NCI-H2081 (cell line): ENCODE data around the gene HCN2.

ENCODE experiments used
- DNase-seq, 2 experiments: peaks; one replicate each; lab custom pipeline; 2025; lab: John Stamatoyannopoulos, UW

Gene HCN2

DNA sequence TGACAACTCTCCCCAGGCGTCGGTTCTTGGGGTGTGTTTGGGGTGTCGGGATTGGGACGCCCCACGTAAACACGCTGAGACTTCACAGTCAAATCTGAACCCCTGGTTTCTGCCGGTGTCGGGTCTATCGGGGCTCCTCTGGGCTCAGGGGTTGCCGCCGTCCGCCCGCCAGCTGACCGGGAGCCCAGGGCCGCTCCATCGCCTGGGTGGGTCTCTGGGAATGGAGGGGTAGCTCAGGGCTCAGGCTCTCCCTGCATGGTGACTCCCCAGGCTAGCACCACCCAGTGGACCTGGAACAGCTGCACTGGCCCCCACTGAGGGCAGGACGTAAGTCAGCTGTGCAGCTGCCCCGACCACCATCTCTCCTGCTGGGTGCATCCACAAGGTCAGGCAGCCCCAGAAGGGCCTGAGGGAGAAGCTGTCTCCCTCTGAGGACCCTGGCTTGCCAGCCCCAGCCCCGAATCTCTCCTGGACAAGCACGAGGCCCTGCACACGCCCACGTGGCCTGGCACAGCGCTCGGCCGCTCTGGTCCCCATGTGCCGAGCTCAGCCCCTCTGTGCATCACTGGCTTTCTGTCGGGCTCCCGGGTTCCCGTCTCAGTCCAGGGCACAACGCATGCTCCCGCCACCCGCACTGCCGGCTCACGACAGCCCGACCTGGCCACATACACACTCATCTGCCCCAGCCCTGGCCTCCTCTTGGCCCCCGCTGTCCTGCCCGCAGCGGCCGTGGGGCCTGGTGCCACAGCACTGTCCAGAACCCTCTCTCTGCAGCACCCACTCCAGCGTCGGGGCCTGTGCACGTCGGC, 67.3 kb downstream of the HCN2 start:
- DNase-seq = no peak

DNA sequence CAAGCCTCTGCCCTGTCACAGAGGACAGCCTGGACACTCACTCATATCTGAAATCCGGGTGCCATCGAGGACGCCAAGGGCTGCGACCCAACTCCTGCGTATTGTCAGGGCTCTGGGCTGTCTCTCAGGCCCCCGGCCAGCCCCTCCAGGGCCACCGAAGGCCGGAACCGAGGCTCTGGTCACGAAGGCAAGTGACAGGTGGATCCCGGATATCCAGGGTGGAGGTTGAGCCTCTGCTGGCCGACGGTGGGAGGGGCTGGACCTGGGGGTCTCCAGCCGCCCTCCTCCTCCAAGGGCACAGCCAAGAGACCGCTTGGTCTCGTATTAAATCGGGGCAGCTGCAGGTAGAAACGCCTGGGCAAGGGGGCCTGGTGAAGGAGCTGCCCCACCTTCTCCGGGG, 67.9 kb downstream of the HCN2 start:
- DNase-seq = no peak

GRCh38 chr19:658059-658839, 68.6 kb downstream of the HCN2 start:
- no peak for DNase-seq

DNA sequence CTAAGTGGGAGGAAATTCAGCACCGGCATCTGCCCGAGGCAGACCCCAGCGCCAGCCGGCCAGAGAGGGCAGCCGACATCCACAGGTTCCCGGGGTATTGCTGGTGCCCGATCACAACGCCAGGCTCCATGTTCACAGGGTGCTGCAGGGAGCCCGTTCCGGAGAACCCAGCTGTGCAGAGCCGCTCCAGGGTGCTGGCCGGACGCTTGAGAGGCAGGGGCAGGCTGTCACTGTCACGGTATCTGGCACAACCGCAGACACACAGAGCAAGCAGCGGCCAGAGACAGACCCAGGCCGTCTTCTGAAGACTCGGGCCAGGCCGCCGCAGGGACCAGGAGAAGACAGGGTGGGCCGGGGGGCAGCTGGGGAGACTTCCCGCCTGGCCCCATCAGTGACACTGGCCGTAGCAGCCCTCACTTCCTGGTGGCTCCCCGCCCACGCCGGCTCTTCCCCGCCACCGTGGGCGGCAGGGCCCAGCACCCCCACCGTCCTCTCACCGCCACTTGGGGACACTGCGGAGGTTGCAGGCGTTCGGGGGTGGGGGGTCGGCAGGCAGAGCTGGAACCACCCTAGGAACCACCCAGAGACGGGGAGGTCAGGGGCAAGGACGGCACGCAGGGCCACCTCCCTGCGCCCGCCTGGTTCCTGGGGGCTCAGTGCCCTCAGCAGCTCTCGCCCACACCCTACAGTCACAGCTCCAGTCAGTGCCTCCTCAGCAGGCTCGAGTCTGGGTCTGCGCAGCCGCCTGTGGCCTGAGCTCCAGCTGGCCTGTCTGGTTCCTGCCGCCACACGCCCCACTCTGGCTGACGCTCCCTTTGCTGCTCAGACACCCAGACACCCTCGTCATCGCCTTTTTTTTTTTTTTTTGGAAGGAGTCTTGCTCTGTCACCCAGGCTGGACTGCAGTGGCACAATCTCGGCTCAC, 69.5 kb downstream of the HCN2 start:
- no peak for DNase-seq

GRCh38 chr19:660793-661426, 71.2 kb downstream of the HCN2 start:
- no peak for DNase-seq

GRCh38 chr19:661427-662196, 71.9 kb downstream of the HCN2 start:
- no peak for DNase-seq

GRCh38 chr19:662207-662961, 72.7 kb downstream of the HCN2 start:
- DNase-seq = peak; percentile 35 to 65

DNA sequence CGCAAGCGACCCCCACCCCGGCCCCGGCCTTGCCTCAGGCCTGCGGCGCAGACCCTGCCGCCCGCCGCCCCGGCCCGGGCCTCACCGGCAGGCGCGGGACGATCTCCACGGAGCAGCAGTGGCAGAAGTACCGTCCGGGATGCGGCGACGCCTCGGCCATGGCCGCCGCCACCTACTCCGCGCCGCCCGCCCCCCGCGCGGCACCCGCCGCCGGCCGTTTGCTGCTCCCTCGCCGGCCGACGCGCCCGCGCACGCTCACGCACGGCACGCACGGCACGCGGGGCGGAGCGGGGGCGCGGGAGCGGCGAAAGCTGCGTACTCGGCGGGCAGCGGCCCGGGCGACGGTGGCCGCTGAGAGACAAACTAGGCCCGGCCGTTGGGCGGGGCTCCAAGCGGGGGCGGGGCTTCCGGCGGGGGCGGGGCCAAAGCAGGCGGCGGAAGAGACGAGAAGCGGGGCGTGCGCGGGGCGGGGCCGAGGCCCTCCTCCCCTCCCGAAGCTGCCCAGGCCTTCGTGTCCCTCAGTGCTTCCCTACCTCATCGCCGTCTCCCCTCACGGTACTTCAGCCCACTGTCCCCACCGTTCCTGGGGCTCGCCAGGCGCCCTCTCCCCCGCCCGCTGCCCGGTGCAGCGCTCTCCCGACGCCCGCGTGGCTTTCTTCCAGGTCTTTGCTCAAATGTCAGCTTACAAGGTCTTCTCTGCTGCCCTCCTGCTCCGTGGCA, 73.4 kb downstream of the HCN2 start, which contains the start of gene RNF126:
TSS of gene RNF126 (minus strand) at position 253 of the 720 bp plus-strand sequence. CDS start at position 160, 93 bp downstream.
- DNase-seq = peak; percentile 92

- DNase-seq = no peak
Measured at GRCh38 chr19:663682-664117, 74.0 kb downstream of the HCN2 start.

DNA sequence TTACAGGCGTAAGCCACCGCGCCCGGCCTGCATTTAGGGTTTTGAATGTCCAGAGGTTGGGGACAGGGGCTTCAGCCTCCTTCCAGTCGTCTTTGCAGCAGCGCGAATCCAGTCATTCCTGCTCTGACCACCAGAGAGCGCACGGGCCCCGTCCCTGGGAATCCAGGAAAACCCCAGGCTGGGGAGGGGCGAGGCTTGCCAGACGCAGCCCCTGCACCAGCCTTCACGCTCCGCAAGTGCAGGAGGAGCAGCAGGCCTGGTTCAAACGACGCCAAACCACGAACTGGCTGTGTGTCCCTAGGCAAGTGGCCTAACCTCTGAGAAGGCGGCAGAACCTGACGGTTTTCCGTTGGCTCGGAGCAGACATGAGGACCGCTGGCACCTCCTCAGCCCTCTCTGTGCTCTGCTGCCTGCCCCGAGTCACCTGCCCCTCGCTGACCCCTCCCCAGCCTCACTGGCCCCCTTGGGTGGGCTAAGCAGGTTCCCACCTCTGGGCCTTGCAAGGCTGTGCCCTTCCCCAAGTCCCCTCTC, 75.3 kb downstream of the HCN2 start:
- peak; percentile 80 to 81 for DNase-seq
